WI38 (cell line): ENCODE results near the gene CCNB1IP1.
"Not testable (repeated sequence)": the region's sequence is repeated elsewhere in the genome, so short reads cannot be mapped to it uniquely, and the experiment has no call there.

Experiments
- H3K4me3 ChIP-seq: 2 replicates; pipeline ENCODE4 v1.5.1; 2011; ENCODE audit warnings: low read depth, mild to moderate bottlenecking, control low read depth, low read length
- CTCF ChIP-seq: IDR thresholded peaks from 2 replicates; pipeline ENCODE4 v1.5.1; 2012; ENCODE audit warnings: low read depth, mild to moderate bottlenecking, control low read depth, low read length

Gene CCNB1IP1

GRCh38 chr14:20314026-20314425, 19.1 kb downstream of the CCNB1IP1 start:
- no peak for TF ChIP-seq CTCF
- H3K4me3 ChIP-seq: no peak overlapping the region

GRCh38 chr14:20306079-20306423, 27.0 kb downstream of the CCNB1IP1 start:
- no peak for TF ChIP-seq CTCF
- no peak overlapping the region; the same call in 1 of the 2 replicates for H3K4me3 ChIP-seq

- TF ChIP-seq CTCF: peak; percentile 88
- H3K4me3 ChIP-seq: peak within 1 kb of the TSS; percentile 76
Measured at GRCh38 chr14:20305265-20306078, 27.6 kb downstream of the CCNB1IP1 start, which contains the start of gene TTC5. Gene TTC5, minus strand, starts transcription at chr14:20305951. Its CDS starts 14 bp downstream, at chr14:20305937.

GRCh38 chr14:20302042-20302755, 30.9 kb downstream of the CCNB1IP1 start:
- TF ChIP-seq CTCF: no peak
- no peak overlapping the region for H3K4me3 ChIP-seq

GRCh38 chr14:20295067-20295466, 38.0 kb downstream of the CCNB1IP1 start:
- H3K4me3 ChIP-seq: no peak overlapping the region
- TF ChIP-seq CTCF: no peak

GRCh38 chr14:20294636-20295035, 38.4 kb downstream of the CCNB1IP1 start:
- no peak for TF ChIP-seq CTCF
- no peak overlapping the region for H3K4me3 ChIP-seq

GRCh38 chr14:20281998-20282397, 51.1 kb downstream of the CCNB1IP1 start:
- not testable (repeated sequence) for H3K4me3 ChIP-seq

GRCh38 chr14:20280265-20280664, 52.8 kb downstream of the CCNB1IP1 start:
- H3K4me3 ChIP-seq: not testable (repeated sequence)
